Ovary (tissue), 9 donors: ENCODE measurements around the gene KCNQ5. TPM values are rescaled to one million over a fixed set of nuclear protein-coding genes. Genes with fewer than 3 reads are reported as not detected.

Source experiments
- DNase-seq, 5 donors: peaks; one replicate each; pipeline ENCODE4 v3.0.0-alpha.2; 2019 to 2020
- H3K27ac ChIP-seq, 2 donors: fragments of 200-600 bp; one replicate each; pipeline versions ENCODE4 v1.5.1 to v1.8.0; 2019 to 2022
- H3K27me3 ChIP-seq: fragments of 200-600 bp; one replicate; pipeline ENCODE4 v1.8.0; 2022
- H3K36me3 ChIP-seq: fragments of 200-600 bp; sonication (generic); one replicate; pipeline ENCODE4 v1.5.1; 2019
- H3K4me1 ChIP-seq: one replicate; pipeline ENCODE4 v1.8.1; 2013; ENCODE audit warnings: mild to moderate bottlenecking, moderate library complexity; ENCODE audit not compliant: insufficient read depth
- H3K4me3 ChIP-seq: fragments of 200-600 bp; sonication (generic); one replicate; pipeline ENCODE4 v1.5.1; 2017
- H3K9me3 ChIP-seq, 2 donors: fragments of 200-600 bp in 1 of 2; sonication (generic) in 1 of 2; one replicate each; pipeline versions ENCODE4 v1.5.1 to v1.8.1; 2013 to 2019; ENCODE audit warnings: mild to moderate bottlenecking in 1 of 2, moderate library complexity in 1 of 2
- CTCF ChIP-seq, 3 donors: fragments of 450-650 bp in 2 of 3; fragments of 200-600 bp in 1 of 3; IDR thresholded peaks; one replicate each; pipeline versions ENCODE4 v1.5.1 to v1.8.0; 2016 to 2022; ENCODE audit warnings: antibody characterized with exemption in 3 of 3, mild to moderate bottlenecking in 1 of 3
- EP300 ChIP-seq: sonication (generic); formaldehyde crosslinking; IDR thresholded peaks from one replicate; pipeline ENCODE4 v1.6.1; 2017; ENCODE audit warnings: antibody characterized with exemption
- POLR2A ChIP-seq: fragments of 450-650 bp; IDR thresholded peaks from one replicate; pipeline ENCODE4 v1.6.1; 2017; ENCODE audit warnings: antibody characterized with exemption, mild to moderate bottlenecking, moderate library complexity
- WGBS, 3 donors: extraction: QIAGEN DNeasy Blood & Tissue Kit in 1 of 3; methylation state at CpG; one replicate each; pipeline versions ENCODE4 v1.1.5 to v1.1.7; 2013 to 2017; 5-methylcytosine and 5-hydroxymethylcytosine counted together
- intact Hi-C, 4 donors: fragments of 100-400 bp; cut with DNase I; formaldehyde crosslinking; loops; one replicate each; pipeline versions ENCODE4 v1.11.0 to v1.15.1; 2022 to 2023
- polyA plus RNA-seq, 2 donors: library from polyadenylated mRNA; stranded (reverse); fragments of 200-250 nt in 1 of 2; fragments of 350-450 nt in 1 of 2; fragmentation: Illumina TruSeq in 1 of 2; extraction: RNeasy Lipid Tissue Mini Kit (QIAGEN cat#74804) in 1 of 2; gene quantifications; one replicate each; pipeline ENCODE4 v1.2.3, GENCODE V29; 2013 to 2014
- total RNA-seq, 7 donors: library from RNA; depleted of rRNA in 2 of 7; stranded (reverse); fragments of >200 nt in 2 of 7; fragmentation: NEBNext Ultra II Directional in 3 of 7; extraction: Animal tissue kit (Norgen Biotek cat#: 25700) in 3 of 7; gene quantifications; one replicate each; pipeline versions ENCODE4 v1.1.0 to v1.2.4, GENCODE V29; 2016 to 2023
- donor health status: DM: no; HTN: no; CAD: no; lungs with moderate emphysema.
- donor health status: DM: no; HTN: no; CAD: no.
- donor health status: Bipolar disorder and iron deficiency.
- donor health status: DM: yes; HTN: yes; CAD: no.
- donor health status: DM: no; HTN: no; CAD: no.
- donor health status: DM: yes; HTN: yes; CAD: no.

Gene KCNQ5
- total and polyA plus RNA-seq, 9 donors = 0.02 to 0.80 (median 0.15) TPM; not detected in 2

GRCh38 chr6:72905705-72906478, 284.0 kb downstream of the KCNQ5 start:
- H3K36me3 ChIP-seq = no peaks in the 10 kb centered on the region
- 88 to 92% (median 91%) methylated on average over 6 of the region's 6 CpGs for WGBS, 3 donors
- intact Hi-C loops = no loop called here
- H3K4me1 ChIP-seq = no peaks in the 10 kb centered on the region
- TF ChIP-seq CTCF (IDR thresholded peaks at IDR 0.05) = no peak
- no peak for TF ChIP-seq EP300
- no peak for TF ChIP-seq POLR2A
- no peak overlapping the region for H3K4me3 ChIP-seq
- DNase-seq = no peak
- no peaks in the 10 kb centered on the region for H3K9me3 ChIP-seq
- no peak overlapping the region for H3K27ac ChIP-seq
- H3K27me3 ChIP-seq = no peaks in the 10 kb centered on the region

GRCh38 chr6:72911463-72912155, 289.7 kb downstream of the KCNQ5 start:
- TF ChIP-seq EP300 = no peak
- no peak for TF ChIP-seq POLR2A
- TF ChIP-seq CTCF (IDR thresholded peaks at IDR 0.05) = no peak
- no peak overlapping the region for H3K27ac ChIP-seq
- H3K4me1 ChIP-seq = no peaks in the 10 kb centered on the region
- WGBS, 3 donors = 44 to 66% (median 52%) methylated on average over 2 of the region's 2 CpGs
- H3K27me3 ChIP-seq = no peaks in the 10 kb centered on the region
- no peaks in the 10 kb centered on the region for H3K9me3 ChIP-seq
- no peaks in the 10 kb centered on the region for H3K36me3 ChIP-seq
- H3K4me3 ChIP-seq = no peak overlapping the region
- DNase-seq = no peak
- intact Hi-C loops = no loop called here

GRCh38 chr6:72913797-72914196, 291.9 kb downstream of the KCNQ5 start:
- Histone ChIP-seq H3K4me1 (no peaks in the 10 kb centered on the region), H3K9me3 (no peaks in the 10 kb centered on the region), H3K36me3 (no peaks in the 10 kb centered on the region), H3K4me3 (no peak overlapping the region), H3K27me3 (no peaks in the 10 kb centered on the region), H3K27ac (no peak overlapping the region)
- TF ChIP-seq EP300 = no peak
- WGBS, 3 donors = 72 to 91% (median 73%) methylated on average over 1 of the region's 1 CpG
- intact Hi-C loops = no loop called here
- DNase-seq = no peak

GRCh38 chr6:72916298-72916697, 294.4 kb downstream of the KCNQ5 start:
- Histone ChIP-seq H3K4me3 (no peak overlapping the region), H3K27ac (no peak overlapping the region), H3K27me3 (no peaks in the 10 kb centered on the region), H3K36me3 (no peaks in the 10 kb centered on the region), H3K9me3 (no peaks in the 10 kb centered on the region), H3K4me1 (no peaks in the 10 kb centered on the region)
- intact Hi-C loops = no loop called here
- no peak for DNase-seq
- no peak for TF ChIP-seq POLR2A
- TF ChIP-seq CTCF (IDR thresholded peaks at IDR 0.05) = no peak
- no peak for TF ChIP-seq EP300
- 48 to 53% (median 49%) methylated on average over 6 of the region's 6 CpGs for WGBS, 3 donors

GRCh38 chr6:72916906-72917305, 295.0 kb downstream of the KCNQ5 start:
- Histone ChIP-seq H3K27ac (no peak overlapping the region), H3K4me1 (no peaks in the 10 kb centered on the region), H3K36me3 (no peaks in the 10 kb centered on the region), H3K9me3 (no peaks in the 10 kb centered on the region), H3K4me3 (no peak overlapping the region), H3K27me3 (no peaks in the 10 kb centered on the region)
- intact Hi-C loops = no loop called here
- DNase-seq = no peak
- 62 to 83% (median 76%) methylated on average over 1 of the region's 1 CpG for WGBS, 3 donors
- TF ChIP-seq POLR2A (no peak), CTCF (IDR thresholded peaks at IDR 0.05) (no peak), EP300 (no peak)
